GM20000 (cell line): ENCODE measurements around the gene ABCC11.
"Not testable (repeated sequence)": the region's sequence is repeated elsewhere in the genome, so short reads cannot be mapped to it uniquely, and the experiment has no call there.

Experiments
- DNase-seq: peaks from one replicate; pipeline ENCODE4 v3.0.0; 2012; ENCODE audit warnings: low spot score
- TF ChIP-seq, protein P1 (sequence below): IDR thresholded peaks from 2 replicates; pipeline ENCODE4 v1.5.1; 2012; ENCODE audit warnings: mild to moderate bottlenecking, control low read depth; ENCODE audit errors: extremely low read depth, missing control alignments

The ABCC11 gene

DNA sequence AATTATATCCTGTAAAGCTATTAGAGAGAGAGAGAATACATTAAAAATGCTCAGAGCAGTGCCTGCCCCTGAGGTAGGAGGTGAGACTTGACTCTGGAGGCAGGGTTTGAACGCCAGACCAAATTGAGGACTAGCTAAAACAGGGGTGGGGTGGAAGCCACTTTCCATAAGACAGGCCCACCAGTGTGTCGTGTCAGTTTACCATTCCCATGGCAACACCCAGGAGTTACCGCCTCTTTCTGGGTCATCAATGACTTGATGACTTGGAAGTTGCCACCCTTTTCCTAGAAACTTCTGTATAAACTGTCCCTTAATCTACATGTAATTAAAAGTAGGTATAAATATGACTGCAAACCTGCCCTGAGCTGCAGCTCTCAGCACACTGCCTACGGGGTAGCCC, 59.6 kb downstream of the ABCC11 start:
- DNase-seq: no peak
- TF ChIP-seq, protein P1, sequence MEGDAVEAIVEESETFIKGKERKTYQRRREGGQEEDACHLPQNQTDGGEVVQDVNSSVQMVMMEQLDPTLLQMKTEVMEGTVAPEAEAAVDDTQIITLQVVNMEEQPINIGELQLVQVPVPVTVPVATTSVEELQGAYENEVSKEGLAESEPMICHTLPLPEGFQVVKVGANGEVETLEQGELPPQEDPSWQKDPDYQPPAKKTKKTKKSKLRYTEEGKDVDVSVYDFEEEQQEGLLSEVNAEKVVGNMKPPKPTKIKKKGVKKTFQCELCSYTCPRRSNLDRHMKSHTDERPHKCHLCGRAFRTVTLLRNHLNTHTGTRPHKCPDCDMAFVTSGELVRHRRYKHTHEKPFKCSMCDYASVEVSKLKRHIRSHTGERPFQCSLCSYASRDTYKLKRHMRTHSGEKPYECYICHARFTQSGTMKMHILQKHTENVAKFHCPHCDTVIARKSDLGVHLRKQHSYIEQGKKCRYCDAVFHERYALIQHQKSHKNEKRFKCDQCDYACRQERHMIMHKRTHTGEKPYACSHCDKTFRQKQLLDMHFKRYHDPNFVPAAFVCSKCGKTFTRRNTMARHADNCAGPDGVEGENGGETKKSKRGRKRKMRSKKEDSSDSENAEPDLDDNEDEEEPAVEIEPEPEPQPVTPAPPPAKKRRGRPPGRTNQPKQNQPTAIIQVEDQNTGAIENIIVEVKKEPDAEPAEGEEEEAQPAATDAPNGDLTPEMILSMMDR: no peak

DNA sequence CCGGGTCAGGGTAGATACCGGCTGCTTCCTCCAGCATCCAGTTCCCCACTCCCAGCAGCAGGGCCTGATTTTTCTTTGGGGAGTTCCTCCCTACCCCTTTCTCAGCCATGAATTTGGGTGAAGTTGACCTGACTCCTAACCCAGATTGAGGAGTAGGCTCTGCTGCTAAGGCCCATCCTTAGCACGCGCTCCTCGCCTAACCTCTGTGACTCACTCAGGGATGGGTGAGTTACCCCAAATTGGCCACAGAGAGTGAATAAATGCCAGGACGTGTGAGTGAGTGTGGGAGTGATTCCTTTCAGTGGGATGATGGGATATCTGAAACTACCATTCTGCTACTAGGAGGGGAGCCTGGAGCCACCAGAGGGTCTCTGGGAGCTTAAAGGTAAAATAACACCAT, 62.7 kb downstream of the ABCC11 start:
- DNase-seq: no peak
- TF ChIP-seq, protein P1: no peak

DNA sequence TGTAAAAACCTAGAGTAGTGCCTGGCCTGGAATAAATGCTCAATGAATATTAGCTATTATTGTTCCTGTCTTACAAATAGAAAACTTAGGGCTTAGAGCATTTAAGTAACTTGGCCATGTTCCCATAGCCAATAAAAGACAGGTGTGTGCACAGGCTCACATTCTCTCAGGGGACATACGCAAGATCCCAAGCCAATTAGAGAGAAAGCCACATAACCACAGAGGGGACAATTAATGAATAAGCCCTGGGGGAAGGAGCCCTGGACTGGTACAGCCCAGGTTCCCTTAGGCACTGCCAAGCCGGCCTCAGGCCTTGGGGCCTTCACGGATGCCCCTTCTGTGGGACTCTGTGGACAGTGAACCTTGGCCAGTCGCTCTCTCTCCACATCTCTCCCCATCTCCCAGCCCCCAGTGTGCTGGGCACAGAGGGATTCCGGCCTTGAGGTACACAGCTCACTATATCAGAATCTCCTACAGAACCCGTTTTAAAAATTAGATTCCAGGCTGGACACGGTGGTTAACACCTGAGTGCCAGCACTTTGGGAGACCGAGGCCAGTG, 64.3 kb downstream of the ABCC11 start:
- no peak for DNase-seq
- TF ChIP-seq, protein P1: no peak

DNA sequence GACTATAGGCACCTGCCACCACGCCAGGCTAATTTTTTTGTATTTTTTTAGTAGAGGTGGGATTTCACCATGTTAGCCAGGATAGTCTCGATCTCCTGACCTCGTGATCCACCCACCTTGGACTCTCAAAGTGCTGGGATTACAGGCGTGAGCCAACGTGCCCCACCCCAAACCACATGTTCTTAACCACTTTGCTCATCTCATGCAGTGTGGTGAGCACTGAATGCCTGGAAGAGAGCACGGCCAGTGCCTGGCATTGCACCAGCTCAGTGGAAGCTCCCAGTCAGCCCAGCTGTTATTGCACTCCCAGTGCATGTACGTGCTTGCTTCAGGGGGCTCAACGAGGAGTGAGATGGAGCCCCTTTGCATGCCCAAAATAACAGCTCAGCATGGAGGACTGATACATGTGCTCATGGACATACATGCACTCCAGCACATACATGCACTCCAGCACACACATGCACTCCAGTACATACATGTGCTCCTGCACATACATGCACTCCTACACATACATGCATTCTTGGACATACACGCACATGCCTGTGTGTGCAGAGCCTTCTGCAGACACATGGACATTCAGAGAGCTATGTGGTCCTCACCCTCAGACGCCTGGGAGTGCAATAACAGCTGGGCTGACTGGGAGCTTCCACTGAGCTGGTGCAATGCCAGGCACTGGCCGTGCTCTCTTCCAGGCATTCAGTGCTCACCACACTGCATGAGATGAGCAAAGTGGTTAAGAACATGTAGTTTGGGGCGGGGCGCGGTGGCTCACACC, 65.4 kb downstream of the ABCC11 start:
- not testable (repeated sequence) for DNase-seq

DNA sequence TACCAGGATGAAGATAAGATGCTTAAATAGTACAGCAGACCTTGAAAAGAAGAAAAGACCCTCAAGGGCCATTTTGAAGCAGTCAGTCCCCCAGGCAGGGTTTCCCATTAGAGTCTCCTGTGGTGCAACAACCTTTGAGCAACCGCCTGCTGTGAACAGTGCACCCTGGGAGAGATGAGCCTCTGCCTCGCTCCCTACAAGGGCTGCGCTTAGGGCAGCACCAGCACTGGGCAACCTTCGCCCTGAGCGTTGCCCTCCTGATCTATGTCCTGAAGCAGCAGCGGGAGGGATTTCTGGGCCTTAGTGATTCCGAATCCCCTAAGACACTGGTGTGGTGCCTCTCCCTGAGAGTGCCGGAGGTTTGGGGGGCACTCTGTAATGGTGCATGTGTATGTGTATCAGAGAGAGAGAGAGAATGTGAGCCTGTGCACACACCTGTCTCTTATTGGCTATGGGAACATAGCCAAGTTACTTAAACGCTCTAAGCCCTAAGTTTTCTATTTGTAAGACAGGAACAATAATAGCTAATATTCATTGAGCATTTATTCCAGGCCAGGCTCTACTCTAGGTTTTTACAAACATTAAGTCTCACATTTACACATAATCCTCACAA, 66.4 kb downstream of the ABCC11 start:
- DNase-seq: no peak
- TF ChIP-seq, protein P1: no peak

DNA sequence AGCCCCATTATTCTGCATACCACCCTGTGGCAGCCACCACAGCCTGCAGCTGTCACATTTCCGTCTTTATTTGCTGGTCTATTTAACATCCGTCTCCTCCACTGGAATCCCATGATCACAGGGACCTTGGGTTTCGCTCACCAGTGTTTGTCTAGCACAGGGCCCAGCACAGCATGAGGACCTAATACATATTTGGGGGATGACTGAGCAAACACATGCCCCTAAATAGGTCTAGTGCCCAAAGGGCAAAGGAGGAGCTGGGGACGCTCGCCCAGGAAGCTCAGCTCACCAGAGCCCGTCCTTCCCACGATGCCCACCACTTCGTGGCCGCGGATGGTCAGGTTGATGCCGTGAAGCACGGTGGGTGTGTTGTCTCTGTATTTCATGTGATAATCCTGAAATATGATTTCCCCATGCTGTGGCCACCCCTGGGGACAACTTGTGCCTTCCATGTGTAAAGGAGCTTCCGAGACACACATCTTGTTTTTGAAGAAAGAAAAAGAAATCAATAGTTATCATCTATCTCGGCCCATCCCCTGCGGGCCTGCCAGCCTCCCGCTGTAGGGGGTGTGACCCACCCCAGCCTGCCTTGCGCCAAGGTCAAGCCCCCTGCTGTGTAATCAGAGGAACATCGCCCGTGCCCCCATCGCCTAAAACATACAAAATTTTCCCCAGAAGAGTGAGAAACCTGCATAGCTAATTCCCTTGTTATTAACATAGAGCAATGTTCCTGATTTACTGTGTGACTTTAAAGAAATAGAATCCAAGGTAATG, 70.5 kb downstream of the ABCC11 start:
- TF ChIP-seq, protein P1: no peak

DNA sequence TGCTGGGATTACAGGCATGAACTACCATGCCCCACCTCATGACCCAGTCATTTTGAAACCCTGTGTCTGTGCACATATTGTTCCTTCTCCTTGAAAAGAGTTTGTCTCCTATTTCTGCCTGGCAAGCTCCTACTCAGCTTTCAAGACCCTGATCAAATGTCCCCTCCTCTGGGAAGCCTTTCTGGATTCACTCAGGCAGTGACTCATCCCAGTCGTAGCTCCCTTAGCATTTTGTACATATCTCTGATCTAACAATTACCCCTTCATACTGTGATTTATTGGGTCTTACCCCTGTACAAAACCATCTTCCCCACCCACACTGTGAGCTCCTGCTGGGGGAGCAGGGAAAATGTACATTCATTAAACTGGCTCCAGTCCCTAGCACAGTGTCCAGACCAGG, 73.5 kb downstream of the ABCC11 start:
- TF ChIP-seq, protein P1: no peak
- no peak for DNase-seq

More for the DNA sequence above, 70.5 kb downstream of the ABCC11 start:
- DNase-seq: no peak
